Breast epithelium (tissue), 3 donors: Measurements from ENCODE around the gene PRSS38.

Experiments used
- POLR2A ChIP-seq: fragments of 450-650 bp; IDR thresholded peaks from one replicate; pipeline ENCODE4 v1.6.1; 2016; ENCODE audit warnings: antibody characterized with exemption, mild to moderate bottlenecking, moderate library complexity
- POLR2AphosphoS5 ChIP-seq, 3 donors: sonication (generic); formaldehyde crosslinking; IDR thresholded peaks; one replicate each; pipeline ENCODE4 v1.6.1; 2017; ENCODE audit warnings: antibody characterized with exemption in 3 of 3
- TF ChIP-seq, protein P1 (sequence below), 3 donors: fragments of 450-650 bp; IDR thresholded peaks; one replicate each; pipeline ENCODE4 v1.5.1; 2016 to 2017; ENCODE audit warnings: antibody characterized with exemption in 3 of 3, mild to moderate bottlenecking in 3 of 3, moderate library complexity in 3 of 3

DNA sequence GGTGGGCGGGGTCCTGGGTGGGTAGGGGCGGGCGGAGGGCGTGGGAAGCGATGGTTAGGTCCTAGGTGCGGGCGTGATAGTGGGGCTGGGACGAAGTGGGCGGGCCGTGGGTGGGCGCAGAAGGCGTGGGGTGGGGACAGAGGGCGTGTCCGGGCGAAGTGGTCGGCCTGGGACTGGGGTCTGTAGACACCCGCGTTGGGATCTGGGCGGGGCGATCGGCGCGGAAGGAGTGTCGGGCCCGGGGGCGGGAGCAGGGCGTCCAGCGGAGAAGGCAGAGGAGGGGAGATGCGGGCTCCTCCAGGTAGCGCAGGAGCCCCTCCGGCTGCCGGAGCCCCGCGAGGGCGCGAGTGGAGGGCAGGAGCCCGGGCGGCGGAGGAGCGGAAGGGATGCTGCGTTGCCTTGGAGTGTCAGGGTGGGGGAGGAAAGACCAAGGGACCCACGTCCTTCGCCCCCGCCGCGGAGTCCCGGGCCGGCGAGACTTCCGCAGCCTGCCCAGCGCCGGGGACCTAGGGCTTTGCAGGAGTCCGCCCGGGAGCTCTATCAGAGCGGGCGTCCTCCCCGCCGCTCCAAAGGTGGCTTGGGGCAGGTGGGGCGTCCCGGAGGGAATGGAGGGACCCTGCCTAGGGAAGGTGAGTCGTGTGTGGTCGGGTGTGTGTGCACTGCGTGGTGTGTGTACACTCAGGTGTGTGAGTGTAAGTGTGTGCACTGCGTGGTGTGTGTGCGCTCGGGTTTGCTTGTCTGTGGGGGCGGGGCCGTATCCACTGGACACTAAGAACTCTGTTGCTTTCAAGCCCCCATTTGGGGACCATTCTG, 27.0 kb upstream of the PRSS38 start:
- TF ChIP-seq, protein P1, sequence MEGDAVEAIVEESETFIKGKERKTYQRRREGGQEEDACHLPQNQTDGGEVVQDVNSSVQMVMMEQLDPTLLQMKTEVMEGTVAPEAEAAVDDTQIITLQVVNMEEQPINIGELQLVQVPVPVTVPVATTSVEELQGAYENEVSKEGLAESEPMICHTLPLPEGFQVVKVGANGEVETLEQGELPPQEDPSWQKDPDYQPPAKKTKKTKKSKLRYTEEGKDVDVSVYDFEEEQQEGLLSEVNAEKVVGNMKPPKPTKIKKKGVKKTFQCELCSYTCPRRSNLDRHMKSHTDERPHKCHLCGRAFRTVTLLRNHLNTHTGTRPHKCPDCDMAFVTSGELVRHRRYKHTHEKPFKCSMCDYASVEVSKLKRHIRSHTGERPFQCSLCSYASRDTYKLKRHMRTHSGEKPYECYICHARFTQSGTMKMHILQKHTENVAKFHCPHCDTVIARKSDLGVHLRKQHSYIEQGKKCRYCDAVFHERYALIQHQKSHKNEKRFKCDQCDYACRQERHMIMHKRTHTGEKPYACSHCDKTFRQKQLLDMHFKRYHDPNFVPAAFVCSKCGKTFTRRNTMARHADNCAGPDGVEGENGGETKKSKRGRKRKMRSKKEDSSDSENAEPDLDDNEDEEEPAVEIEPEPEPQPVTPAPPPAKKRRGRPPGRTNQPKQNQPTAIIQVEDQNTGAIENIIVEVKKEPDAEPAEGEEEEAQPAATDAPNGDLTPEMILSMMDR (IDR thresholded peaks at IDR 0.05): no peak
- no peak for TF ChIP-seq POLR2A
- peak in 2 of 3 donors; percentile 16 to 28 for TF ChIP-seq POLR2AphosphoS5 (IDR thresholded peaks at IDR 0.05)
